Gastroesophageal sphincter (tissue), 4 donors: ENCODE measurements around the gene TXLNB. TPM values are rescaled to one million over a fixed set of nuclear protein-coding genes. Genes with fewer than 3 reads are reported as not detected.

Source experiments
- ATAC-seq: fragments of 150-250 bp; one replicate; pipeline ENCODE4 v1.9.1; 2016; ENCODE audit warnings: mild to moderate bottlenecking, moderate library complexity
- H3K27ac ChIP-seq, 4 donors: fragments of 200-600 bp; sonication (generic) in 3 of 4; 1 replicate in 3 of 4; 2 replicates in 1 of 4; pipeline ENCODE4 v1.5.1; 2016 to 2019
- H3K27me3 ChIP-seq: fragments of 200-600 bp; sonication (generic); one replicate; pipeline ENCODE4 v1.5.1; 2019
- H3K36me3 ChIP-seq, 2 donors: fragments of 200-600 bp; sonication (generic); one replicate each; pipeline ENCODE4 v1.5.1; 2019; ENCODE audit warnings: control low read depth in 1 of 2
- H3K4me1 ChIP-seq, 3 donors: fragments of 200-600 bp; sonication (generic); 1 replicate in 2 of 3; 2 replicates in 1 of 3; pipeline ENCODE4 v1.5.1; 2016 to 2019; ENCODE audit warnings: control low read depth in 2 of 3
- H3K4me3 ChIP-seq, 2 donors: fragments of 200-600 bp; sonication (generic); one replicate each; pipeline ENCODE4 v1.5.1; 2019; ENCODE audit warnings: mild to moderate bottlenecking in 1 of 2, moderate library complexity in 1 of 2
- H3K9me3 ChIP-seq, 3 donors: fragments of 200-600 bp; sonication (generic); one replicate each; pipeline ENCODE4 v1.5.1; 2017 to 2019; ENCODE audit warnings: control low read depth in 2 of 3
- CTCF ChIP-seq, 4 experiments: fragments of 200-600 bp in 2 of 4; fragments of 450-650 bp in 2 of 4; sonication (generic) in 1 of 4; IDR thresholded peaks; one replicate each; pipeline ENCODE4 v1.5.1; 2017 to 2019; ENCODE audit warnings: antibody characterized with exemption in 4 of 4, mild to moderate bottlenecking in 2 of 4, moderate library complexity in 2 of 4
- EP300 ChIP-seq: sonication (generic); formaldehyde crosslinking; IDR thresholded peaks from one replicate; pipeline ENCODE4 v1.6.1; 2017; ENCODE audit warnings: antibody characterized with exemption, mild to moderate bottlenecking
- POLR2A ChIP-seq, 2 donors: fragments of 450-650 bp; IDR thresholded peaks; one replicate each; pipeline ENCODE4 v1.6.1; 2017; ENCODE audit warnings: antibody characterized with exemption in 2 of 2, mild to moderate bottlenecking in 2 of 2, moderate library complexity in 1 of 2
- POLR2AphosphoS5 ChIP-seq: sonication (generic); formaldehyde crosslinking; IDR thresholded peaks from one replicate; pipeline ENCODE4 v1.6.1; 2017; ENCODE audit warnings: antibody characterized with exemption
- WGBS, 2 donors: methylation state at CpG; one replicate each; pipeline ENCODE4 v1.1.5; 2018; ENCODE audit warnings: low coverage in 1 of 2; 5-methylcytosine and 5-hydroxymethylcytosine counted together
- total RNA-seq, 4 donors: library from RNA; depleted of rRNA; stranded (reverse); fragments of >200 nt; gene quantifications; one replicate each; pipeline ENCODE4 v1.1.0, GENCODE V29; 2016

The TXLNB gene
- total RNA-seq, 4 donors from 2014 or later = 0.67 to 5.4 (median 2.6) TPM

DNA sequence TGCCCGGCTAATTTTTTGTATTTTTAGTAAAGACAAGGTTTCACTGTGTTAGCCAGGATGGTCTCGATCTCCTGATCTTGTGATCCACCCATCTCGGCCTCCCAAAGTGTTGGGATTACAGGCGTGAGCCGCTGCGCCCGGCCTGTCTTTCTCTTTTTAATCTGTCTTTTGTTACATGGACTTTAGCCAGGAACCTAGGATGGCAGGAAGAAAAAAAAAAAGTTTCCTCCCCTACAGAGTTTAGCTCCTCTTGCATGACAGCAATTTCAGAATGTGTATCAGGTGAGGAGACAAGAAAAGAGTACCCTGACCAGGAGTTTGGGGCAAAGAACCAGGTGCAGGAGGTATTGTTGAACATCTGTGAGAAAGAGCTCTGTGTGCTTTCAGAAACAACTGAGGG, 21.4 kb upstream of the TXLNB start:
- no peak overlapping the region for H3K4me3 ChIP-seq
- H3K27me3 ChIP-seq = no peaks in the 10 kb centered on the region
- H3K36me3 ChIP-seq = no peaks in the 10 kb centered on the region
- no peak overlapping the region for H3K27ac ChIP-seq
- 93% methylated on average over 3 of the region's 7 CpGs; no CpG with 5 or more reads in 1 of the 2 donors for WGBS, 2 donors
- no peaks in the 10 kb centered on the region for H3K4me1 ChIP-seq
- TF ChIP-seq POLR2AphosphoS5 = no peak
- TF ChIP-seq CTCF (IDR thresholded peaks at IDR 0.05) = no peak
- no peak for TF ChIP-seq EP300
- TF ChIP-seq POLR2A (IDR thresholded peaks at IDR 0.05) = no peak
- ATAC-seq = no peak
- no peaks in the 10 kb centered on the region for H3K9me3 ChIP-seq

DNA sequence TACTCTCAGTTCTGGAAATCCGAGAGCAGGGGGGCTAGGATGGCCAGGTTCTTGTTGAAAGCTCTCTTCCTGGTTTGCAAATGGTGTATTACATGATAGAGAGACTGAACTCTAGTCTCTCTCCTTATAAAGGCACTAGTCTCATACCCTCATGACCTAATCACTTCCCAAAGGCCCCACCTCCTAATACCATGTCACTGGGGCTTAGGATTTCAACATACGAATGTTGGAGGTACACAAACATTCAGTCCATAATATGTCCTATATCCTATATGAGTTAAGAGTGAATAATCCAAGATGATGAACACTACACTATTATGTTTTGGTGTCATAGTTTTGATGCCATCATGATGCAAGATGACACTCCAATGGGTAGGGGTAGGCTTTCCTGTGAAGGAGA, 20.0 kb upstream of the TXLNB start:
- TF ChIP-seq CTCF (IDR thresholded peaks at IDR 0.05) (no peak), POLR2AphosphoS5 (no peak), EP300 (no peak), POLR2A (IDR thresholded peaks at IDR 0.05) (no peak)
- Histone ChIP-seq H3K36me3 (no peaks in the 10 kb centered on the region), H3K4me3 (no peak overlapping the region), H3K27me3 (no peaks in the 10 kb centered on the region), H3K9me3 (no peaks in the 10 kb centered on the region), H3K4me1 (no peaks in the 10 kb centered on the region), H3K27ac (no peak overlapping the region)
- WGBS, 2 donors = 76 to 80% methylated on average over 1 to 2 of the region's 2 CpGs
- no peak for ATAC-seq

GRCh38 chr6:139308936-139309603, 17.3 kb upstream of the TXLNB start:
- peak overlapping the region in 1 of 4 donors; percentile 27 for H3K27ac ChIP-seq
- no peak overlapping the region for H3K4me3 ChIP-seq
- no peaks in the 10 kb centered on the region for H3K27me3 ChIP-seq
- peak; percentile 79 for ATAC-seq
- no peaks in the 10 kb centered on the region for H3K4me1 ChIP-seq
- 100% methylated on average over 1 to 2 of the region's 2 CpGs for WGBS, 2 donors
- H3K9me3 ChIP-seq = no peaks in the 10 kb centered on the region
- no peaks in the 10 kb centered on the region for H3K36me3 ChIP-seq
- no peak for TF ChIP-seq CTCF (IDR thresholded peaks at IDR 0.05)
- no peak for TF ChIP-seq EP300
- no peak for TF ChIP-seq POLR2AphosphoS5
- no peak for TF ChIP-seq POLR2A (IDR thresholded peaks at IDR 0.05)

GRCh38 chr6:139308286-139308916, 16.6 kb upstream of the TXLNB start:
- WGBS, 2 donors = 78 to 92% methylated on average over 2 to 5 of the region's 5 CpGs
- H3K27ac ChIP-seq = peak overlapping the region in 1 of 4 donors; percentile 27
- no peaks in the 10 kb centered on the region for H3K27me3 ChIP-seq
- H3K4me3 ChIP-seq = no peak overlapping the region
- no peak for TF ChIP-seq EP300
- no peak for TF ChIP-seq POLR2A (IDR thresholded peaks at IDR 0.05)
- TF ChIP-seq POLR2AphosphoS5 = no peak
- no peak for TF ChIP-seq CTCF (IDR thresholded peaks at IDR 0.05)
- ATAC-seq = no peak
- no peaks in the 10 kb centered on the region for H3K4me1 ChIP-seq
- no peaks in the 10 kb centered on the region for H3K36me3 ChIP-seq
- no peaks in the 10 kb centered on the region for H3K9me3 ChIP-seq
